NCI-H748 treated with DMSO at 0.1 percent for 48 hours (cell line): ENCODE measurements around the gene TUBB3.
A peak's percentile ranks its signal among the peaks of the same experiment; 100 is the strongest.
"Not testable (repeated sequence)": the region's sequence is repeated elsewhere in the genome, so short reads cannot be mapped to it uniquely, and the experiment has no call there.

Experiments used
- DNase-seq: peaks from one replicate; lab custom pipeline; 2025; lab: John Stamatoyannopoulos, UW

The TUBB3 gene

GRCh38 chr16:89902980-89903379, 20.2 kb upstream of the TUBB3 start:
- DNase-seq, result no peak

- DNase-seq, result no peak
Observed at GRCh38 chr16:89903908-89904515, 19.1 kb upstream of the TUBB3 start.

- no peak for DNase-seq
Observed at GRCh38 chr16:89904606-89905510, 18.3 kb upstream of the TUBB3 start.

DNA sequence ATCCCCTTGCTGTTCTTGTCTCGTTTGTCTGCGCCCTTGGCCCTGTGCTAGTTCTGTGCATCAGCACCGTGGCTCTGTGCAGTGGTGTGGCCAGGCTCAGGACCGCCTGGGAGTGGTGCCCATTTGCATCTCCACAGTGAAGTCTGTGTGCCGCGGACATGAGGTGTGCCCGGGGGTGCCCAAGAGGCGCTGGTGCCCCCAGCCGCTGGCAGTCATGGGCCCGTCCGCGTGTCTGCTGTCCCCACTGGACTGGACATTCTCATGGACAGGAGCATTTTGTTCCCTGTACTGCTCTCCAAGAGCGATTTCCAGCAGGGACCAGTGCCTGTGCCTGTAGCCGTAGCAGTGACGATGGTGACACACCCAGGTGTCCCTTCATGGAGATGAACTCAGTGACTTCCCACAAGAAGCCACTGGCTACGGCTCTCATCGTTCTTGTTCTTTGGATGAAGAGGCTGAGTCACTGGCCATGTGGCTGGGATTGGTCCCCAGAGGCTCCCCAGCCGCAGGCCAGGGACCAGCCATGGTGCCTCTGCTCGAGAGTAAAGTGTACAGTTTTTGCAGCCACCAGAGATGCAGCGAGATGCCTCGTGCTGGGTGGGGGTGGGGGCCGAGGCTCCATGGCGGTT, 17.5 kb upstream of the TUBB3 start:
- no peak for DNase-seq

- DNase-seq, result no peak
Observed at GRCh38 chr16:89906140-89907025, 16.8 kb upstream of the TUBB3 start.

DNA sequence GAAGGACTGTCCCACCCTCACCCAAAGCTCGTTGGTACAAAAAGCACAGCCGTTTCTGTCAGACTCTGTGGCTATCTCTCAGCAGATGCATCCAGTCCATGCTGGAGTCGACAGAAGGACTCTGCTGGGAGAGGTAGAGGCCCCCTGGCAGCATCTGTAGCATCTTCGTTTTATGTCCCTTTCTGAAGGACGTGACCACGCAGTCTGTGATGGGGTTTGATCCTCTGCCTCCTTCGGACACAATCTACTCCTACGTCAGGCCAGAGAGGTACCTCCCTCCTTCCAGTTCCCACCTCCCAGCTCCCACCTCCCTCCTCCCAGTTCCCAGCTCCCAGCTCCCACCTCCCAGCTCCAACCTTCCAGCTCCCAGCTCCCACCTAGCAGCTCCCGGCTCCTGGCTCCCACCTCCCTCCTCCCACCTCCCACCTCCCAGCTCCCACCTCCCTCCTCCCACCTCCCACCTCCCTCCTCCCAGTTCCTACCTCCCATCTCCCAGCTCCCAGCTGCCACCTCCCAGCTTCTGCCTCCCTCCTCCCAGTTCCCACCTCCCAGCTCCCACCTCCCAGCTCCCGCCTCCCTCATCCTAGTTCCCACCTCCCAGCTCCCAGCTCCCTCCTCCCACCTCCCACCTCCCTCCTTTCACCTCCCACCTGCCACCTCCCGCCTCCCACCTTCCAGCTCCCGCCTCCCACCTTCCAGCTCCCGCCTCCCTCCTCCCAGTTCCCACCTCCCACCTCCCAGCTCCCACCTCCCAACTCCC, 15.9 kb upstream of the TUBB3 start:
- DNase-seq, result no peak

- DNase-seq, result no peak
Observed at GRCh38 chr16:89908236-89908635, 14.9 kb upstream of the TUBB3 start.

DNA sequence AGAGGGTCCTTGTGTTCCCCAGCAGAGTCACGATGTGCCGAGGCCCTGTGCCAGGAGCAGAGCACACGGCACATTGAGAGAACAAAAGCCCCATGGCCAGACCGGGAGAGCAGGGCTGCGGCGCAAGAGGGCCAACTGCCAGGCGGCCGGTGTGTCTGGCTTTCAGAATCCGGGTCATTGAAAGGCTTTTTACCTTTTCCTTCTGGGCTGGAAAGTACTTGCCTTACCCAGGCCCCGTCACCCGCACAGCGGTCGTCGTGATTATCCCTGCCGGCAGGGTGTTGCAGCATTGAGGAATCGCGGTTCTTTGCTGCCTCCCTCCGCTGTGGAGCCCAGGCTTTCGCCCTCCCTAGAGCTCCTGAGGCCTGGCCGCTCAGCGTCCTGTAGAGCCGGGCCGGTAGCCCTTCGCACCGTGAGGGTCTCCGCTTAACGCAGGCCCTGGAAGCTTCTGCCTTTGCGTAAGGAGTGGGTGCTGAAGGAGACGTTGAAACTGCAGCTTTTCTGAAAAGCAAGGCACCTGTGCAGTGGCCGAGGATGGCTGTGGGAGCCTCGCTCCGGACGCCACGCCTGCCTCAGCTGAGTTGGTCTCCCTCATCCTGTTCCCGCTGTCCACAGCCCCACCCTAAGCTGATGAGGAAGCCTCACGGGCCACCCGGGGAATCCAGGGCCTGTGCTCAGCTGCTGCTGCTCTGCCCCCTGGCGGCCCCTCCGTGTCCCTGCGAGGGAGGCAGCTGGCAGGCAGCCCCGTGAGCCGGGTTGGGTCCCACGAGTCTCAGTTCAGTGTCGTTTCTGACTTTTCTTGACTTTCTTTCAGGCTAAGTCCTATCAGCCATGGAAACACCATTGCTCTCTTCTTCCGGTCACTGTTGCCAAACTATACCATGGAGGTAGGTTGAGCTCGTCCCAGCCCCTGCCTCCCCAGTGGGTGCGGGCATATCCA, 13.1 kb upstream of the TUBB3 start:
- DNase-seq, result peak; percentile 1

GRCh38 chr16:89910717-89911354, 12.3 kb upstream of the TUBB3 start:
- DNase-seq, result no peak

- no peak for DNase-seq
Observed at GRCh38 chr16:89911375-89911774, 11.8 kb upstream of the TUBB3 start.

GRCh38 chr16:89912143-89912542, 11.0 kb upstream of the TUBB3 start:
- no peak for DNase-seq

DNA sequence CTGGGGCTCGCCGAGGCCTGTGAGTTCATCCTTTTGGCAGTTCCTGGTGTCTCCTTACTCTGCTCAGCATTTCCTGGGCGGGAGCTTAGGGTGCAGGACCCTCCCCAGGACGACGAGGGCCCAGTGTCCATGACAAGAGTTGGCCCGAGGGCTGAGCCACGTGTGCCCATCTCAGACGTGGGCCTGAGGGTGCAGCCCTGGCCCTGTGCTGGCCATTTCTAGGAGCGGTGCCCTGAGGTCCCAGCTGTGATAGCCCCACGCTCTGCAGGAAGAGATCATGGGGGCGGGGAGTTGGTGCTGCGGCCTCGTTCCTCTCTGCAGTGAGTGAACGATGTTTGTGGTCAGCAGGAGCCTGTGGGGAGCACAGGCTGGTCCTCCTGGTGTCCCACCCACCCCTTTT, 10.5 kb upstream of the TUBB3 start:
- no peak for DNase-seq

DNA sequence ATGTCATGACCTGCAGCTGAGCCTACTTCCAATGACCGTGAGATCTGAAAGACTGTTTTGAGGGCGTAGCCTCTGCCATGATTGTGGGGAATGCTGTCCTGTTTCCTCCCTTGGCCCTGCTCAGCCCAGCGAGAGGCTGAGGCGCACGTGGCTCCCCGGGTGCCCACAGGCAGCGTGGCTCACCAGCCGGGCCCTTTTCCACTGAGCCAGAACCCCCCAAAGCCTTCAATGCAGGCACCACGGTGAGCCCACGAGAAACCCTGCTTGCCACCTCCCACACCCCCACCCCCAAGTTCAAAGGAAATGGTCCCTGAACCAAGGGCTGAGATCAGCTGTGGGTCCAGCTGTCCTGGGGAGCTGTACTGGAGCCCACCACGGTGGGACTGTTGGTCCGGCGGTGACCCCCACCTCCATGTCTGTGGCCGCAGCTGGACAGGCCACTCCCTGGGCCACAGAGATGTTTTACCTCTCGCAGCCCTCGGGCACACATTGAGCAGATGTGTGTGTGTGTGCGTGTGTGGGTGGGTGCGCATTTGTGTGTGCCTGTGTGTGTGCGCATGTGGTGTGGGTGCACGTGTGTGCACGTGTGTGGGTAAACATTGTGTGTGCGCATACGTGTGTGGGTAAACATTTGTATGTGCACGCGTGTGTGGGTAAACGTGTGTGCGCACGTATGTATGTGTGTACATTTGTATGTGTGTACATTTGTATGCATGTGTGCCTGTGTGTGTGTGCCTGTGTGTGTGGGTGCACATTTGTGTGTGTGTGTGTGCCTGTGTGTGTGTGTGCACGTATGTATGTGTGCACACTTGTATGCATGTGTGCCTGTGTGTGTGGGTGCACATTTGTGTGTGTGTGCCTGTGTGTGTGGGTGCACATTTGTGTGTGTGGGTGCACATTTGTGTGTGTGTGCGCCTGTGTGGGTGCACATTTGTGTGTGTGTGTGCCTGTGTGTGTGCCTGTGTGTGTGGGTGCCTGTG, 9.4 kb upstream of the TUBB3 start:
- DNase-seq, result no peak

- not testable (repeated sequence) for DNase-seq
Observed at GRCh38 chr16:89914642-89915285, 8.4 kb upstream of the TUBB3 start.

DNA sequence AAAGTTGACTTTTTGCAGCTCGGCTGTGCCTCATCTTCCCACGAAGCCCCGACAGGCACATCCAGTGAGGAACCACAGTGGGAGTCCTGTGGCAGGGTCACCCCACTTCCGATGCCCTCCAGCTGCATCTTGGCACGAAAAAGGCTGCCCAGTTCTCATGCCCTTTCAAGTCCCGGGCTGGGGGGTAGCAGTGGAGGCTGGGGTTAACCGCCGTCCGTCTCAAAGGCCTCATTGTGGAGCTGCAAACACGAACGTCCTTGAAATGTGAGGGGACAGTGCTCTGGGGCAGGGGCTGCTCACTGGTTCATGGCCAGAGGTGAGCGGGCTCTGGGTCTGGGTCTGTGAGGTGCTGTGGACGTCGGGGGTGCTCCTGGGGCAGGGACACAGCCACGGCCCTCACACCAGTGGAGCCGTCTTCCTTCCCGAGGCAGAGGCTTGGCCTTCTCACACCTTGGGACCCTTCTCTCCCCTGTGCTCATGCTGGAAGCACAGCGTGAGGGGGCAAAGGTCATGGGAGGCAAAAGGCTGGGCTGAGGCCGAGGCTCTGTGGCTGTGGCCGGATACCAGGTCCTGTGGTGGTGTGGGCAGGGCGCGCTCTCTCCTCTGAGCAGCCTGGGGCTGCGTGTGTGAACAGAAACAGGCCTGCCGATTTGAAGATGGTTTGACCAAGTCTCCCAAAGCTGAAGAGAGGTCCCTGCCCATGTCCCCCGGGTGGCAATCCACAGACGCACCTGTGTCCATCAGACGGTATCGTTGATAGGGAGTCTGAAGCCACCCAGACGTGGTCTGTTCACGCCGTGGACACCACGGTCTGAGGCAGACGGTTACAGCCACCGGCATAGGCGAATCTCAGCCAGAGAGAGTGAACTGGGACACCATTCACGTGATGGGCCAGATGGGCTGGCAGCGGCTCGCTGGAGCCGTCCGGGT, 7.6 kb upstream of the TUBB3 start:
- no peak for DNase-seq

DNA sequence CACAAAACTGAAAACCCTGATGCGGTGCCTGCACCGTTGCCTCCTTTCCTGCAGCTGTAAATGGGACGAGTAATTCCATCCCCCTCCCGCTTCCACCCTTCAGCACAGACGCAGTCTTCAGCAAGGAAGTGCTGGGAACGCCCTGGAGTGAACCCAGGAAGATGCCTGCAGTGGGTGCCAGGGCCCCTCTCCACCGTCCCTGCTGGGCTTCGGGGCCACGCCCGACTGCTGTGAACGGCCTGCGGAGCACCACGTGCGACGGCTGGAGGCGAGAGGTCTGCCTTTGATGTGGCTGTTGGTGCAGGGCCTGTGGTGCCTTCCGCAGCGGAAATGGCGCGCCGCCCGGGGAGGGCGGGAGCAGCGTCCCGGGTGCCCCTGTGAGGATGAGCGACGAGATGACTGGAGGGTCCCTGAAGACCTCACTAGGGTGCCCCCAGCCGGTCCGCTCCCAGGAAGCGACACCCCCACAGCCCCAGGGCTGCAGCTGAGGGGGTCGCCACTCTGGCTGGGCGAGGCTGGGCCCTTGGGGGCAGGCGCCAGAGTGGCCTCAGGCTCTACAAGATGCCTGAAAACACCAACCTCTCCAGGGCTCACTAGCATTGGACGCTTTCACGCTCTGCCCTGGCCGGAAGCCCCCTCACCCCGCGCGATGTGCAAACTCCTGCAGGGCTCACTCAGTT, 5.2 kb upstream of the TUBB3 start:
- peak; percentile 36 for DNase-seq
